GM12864 (cell line): Measurements from ENCODE around the gene ACP4.

Source experiments
- DNase-seq: peaks from one replicate; pipeline ENCODE4 v3.0.0-alpha.2; 2011; ENCODE audit warnings: low read depth
- H3K4me3 ChIP-seq: 2 replicates; pipeline ENCODE4 v1.5.1; 2011; ENCODE audit warnings: mild to moderate bottlenecking, low read depth, low read length, control low read depth
- CTCF ChIP-seq: IDR thresholded peaks from 2 replicates; pipeline ENCODE4 v1.5.1; 2011; ENCODE audit warnings: low read depth, mild to moderate bottlenecking, moderate library complexity, low read length, control low read depth, inconsistent platforms; ENCODE audit errors: missing control alignments

ACP4 gene

GRCh38 chr19:50830266-50831025 lies 40.2 kb downstream of the ACP4 start:
- no peak for TF ChIP-seq CTCF
- no peak for DNase-seq
- H3K4me3 ChIP-seq, result no peak overlapping the region

DNA sequence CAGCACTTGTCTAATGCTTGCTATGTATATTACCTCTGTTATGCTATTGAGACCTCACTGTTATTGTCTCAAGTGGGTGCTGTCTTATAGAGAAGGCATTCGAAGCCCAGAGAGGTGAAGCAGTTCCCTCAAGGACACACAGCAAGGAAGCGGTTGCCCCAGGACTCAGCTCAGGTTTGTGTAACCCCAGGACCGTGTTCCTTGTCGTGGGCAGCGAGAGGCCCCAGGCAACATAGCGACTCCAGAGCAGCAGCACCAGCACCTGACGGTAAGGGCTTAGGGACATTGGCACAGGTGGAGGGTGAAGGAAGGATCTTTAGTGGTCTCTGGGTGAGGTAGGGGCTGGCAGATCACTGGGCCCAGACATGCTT lies 40.8 kb downstream of the ACP4 start:
- no peak for DNase-seq
- H3K4me3 ChIP-seq, result no peak overlapping the region
- no peak for TF ChIP-seq CTCF

GRCh38 chr19:50832666-50833065 lies 42.5 kb downstream of the ACP4 start:
- no peak for TF ChIP-seq CTCF
- H3K4me3 ChIP-seq, result no peak overlapping the region
- DNase-seq, result no peak

DNA sequence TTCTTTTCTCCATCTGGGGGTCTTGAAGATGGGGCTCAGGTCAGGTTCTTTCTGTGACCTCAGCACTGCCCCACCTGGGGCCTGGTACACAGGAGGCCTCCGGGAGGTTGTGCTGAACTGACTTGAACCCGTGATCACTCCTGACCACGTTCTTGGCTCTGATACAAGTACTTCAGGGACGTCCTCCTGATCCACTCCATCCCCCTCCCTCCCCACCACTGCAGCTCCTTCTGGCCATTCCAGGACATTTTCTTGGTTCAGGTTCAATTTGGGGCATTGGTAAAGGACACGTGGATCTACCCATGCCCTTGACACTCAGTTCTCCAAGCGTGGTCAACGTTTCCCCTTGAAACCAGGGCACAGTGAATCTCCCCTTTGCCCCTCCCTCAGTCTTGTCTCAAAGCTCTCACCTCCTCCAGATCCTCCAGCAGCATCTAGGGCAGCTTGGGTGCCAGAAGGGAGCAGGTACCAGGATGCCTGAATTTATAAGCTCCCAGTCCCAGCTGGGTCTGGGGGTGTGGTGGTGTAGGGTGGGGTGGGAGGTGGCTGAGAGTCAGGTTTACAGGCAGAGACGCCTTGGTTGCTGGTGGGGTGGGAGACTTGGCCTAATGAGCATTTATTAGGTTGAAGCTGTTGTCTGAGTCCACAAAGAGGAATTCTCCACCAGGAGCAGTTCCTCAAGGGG lies 43.0 kb downstream of the ACP4 start, which contains the start of gene KLK15:
Gene KLK15 (minus strand): TSS at position 458 of the 685 bp plus-strand sequence. CDS start 2,082 bp downstream, outside the sequence.
- TF ChIP-seq CTCF, result no peak
- H3K4me3 ChIP-seq, result no peak within 1 kb of the TSS
- DNase-seq, result no peak

DNA sequence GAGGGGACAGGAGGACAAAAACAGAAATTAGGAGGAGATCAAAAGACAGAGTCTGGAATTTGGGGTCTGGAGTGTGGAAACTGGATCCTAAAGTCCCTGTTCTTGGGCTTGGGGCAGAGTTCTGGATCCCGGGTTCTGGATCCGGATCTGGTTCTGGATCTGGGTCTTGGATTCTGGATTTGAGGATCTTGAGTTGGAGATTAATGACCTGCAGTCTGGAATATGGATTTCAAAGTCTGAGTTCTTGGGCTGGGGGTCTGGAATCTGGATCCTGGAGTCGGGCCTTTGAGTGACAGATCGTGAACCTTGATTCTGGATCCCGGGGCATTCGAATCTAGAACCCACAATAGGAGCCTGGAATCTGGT lies 43.6 kb downstream of the ACP4 start:
- TF ChIP-seq CTCF, result no peak
- H3K4me3 ChIP-seq, result no peak overlapping the region
- DNase-seq, result no peak

- no peak for TF ChIP-seq CTCF
- peak overlapping the region; percentile 63 for H3K4me3 ChIP-seq
- no peak for DNase-seq
These were observed 45.0 kb downstream of the ACP4 start for GRCh38 chr19:50835103-50835784.
